ENCODE measurements around the gene ASIC4. TPM values are rescaled to one million over a fixed set of nuclear protein-coding genes. Genes with fewer than 3 reads are reported as not detected.

The ASIC4 gene
- total and polyA plus RNA-seq, 2 of the 13 experiments (the other 11 are each of a cell fraction or from before 2014, with no cell fraction given), result 0.03 TPM; not detected in 1

DNA sequence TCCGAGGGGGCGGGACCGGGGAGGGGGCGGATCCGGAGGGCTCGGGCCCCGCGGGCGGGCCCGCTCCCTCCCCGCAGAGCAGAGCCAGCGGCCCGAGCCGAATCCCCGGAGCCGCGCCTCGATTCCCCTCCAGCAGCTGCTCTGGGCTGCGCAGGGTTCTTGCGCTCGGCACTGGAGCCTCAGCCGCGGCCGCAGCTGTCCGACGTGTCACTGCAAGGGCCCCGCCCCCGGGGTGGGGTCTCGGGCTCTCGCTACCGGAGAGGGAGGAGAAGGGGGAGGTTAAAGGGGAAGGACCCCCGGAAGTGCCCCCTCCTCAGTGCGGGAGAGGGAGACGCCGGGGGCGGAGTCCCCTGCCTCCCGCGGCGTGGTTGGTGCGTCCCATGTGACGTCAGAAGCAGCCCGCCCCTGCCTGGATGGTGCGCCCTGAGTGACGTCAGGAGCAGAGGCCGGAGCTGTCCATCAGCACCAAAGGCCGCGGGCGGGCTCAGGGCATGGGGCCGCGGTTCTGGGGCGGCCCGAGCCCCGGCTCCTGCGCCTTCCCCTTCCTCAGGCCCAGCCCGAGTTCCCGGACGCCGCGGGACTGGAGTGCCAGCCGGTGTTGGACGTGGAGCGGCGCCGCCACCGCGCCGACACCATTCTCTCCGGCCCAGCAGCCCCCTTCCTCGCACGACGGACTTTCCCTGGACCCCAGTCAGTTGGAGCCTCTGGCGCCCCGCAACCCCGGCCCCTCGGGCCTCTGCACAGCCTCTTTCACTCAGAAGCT, 29.5 kb downstream of the ASIC4 start, which contains the start of the genes CHPF and TMEM198 (continued):
- TF ChIP-seq ZNF20 (CRISPR knock-in tag; IDR thresholded peaks at IDR 0.05) (no peak), ZNF432 (CRISPR knock-in tag; IDR thresholded peaks at IDR 0.05; ENCODE audit: borderline replicate concordance) (no peak), NONO (IDR thresholded peaks at IDR 0.05) (no peak), NONO (CRISPR knock-in tag; conservative IDR thresholded peaks at IDR 0.05) (peak; percentile 75), THAP11 (CRISPR knock-in tag; IDR thresholded peaks at IDR 0.05) (peak; percentile 92), DNMT1 (CRISPR knock-in tag; IDR thresholded peaks at IDR 0.05) (peak; percentile 82), ZNF501 (CRISPR knock-in tag; IDR thresholded peaks at IDR 0.05) (peak; percentile 8; the same call in 1 of the 2 replicates), ZMAT3 (CRISPR knock-in tag; conservative IDR thresholded peaks at IDR 0.05) (peak; percentile 88), WIZ (CRISPR knock-in tag; IDR thresholded peaks at IDR 0.05) (peak; percentile 95; the same call in 1 of the 2 replicates), CCAR2 (optimal IDR thresholded peaks at IDR 0.05; ENCODE audit: low read depth, low read length) (peak; percentile 51), ZNF614 (CRISPR knock-in tag; IDR thresholded peaks at IDR 0.05; ENCODE audit: borderline replicate concordance) (peak; percentile 72; the same call in 1 of the 2 replicates), ZNF329 (CRISPR knock-in tag; IDR thresholded peaks at IDR 0.05; ENCODE audit: low read depth) (no peak), HMG20B (CRISPR knock-in tag; conservative IDR thresholded peaks at IDR 0.05) (no peak), ZNF879 (CRISPR knock-in tag; IDR thresholded peaks at IDR 0.05) (no peak; the same call in 1 of the 2 replicates)
- TF ChIP-seq, protein P1, sequence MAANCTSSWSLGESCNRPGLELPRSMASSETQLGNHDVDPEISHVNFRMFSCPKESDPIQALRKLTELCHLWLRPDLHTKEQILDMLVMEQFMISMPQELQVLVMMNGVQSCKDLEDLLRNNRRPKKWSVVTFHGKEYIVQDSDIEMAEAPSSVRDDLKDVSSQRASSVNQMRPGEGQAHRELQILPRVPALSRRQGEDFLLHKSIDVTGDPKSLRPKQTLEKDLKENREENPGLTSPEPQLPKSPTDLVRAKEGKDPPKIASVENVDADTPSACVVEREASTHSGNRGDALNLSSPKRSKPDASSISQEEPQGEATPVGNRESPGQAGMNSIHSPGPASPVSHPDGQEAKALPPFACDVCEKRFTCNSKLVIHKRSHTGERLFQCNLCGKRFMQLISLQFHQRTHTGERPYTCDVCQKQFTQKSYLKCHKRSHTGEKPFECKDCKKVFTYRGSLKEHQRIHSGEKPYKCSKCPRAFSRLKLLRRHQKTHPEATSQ (CRISPR knock-in tag; IDR thresholded peaks at IDR 0.05; ENCODE audit: borderline replicate concordance), result no peak; the same call in 1 of the 2 replicates
- TF ChIP-seq, protein P2, sequence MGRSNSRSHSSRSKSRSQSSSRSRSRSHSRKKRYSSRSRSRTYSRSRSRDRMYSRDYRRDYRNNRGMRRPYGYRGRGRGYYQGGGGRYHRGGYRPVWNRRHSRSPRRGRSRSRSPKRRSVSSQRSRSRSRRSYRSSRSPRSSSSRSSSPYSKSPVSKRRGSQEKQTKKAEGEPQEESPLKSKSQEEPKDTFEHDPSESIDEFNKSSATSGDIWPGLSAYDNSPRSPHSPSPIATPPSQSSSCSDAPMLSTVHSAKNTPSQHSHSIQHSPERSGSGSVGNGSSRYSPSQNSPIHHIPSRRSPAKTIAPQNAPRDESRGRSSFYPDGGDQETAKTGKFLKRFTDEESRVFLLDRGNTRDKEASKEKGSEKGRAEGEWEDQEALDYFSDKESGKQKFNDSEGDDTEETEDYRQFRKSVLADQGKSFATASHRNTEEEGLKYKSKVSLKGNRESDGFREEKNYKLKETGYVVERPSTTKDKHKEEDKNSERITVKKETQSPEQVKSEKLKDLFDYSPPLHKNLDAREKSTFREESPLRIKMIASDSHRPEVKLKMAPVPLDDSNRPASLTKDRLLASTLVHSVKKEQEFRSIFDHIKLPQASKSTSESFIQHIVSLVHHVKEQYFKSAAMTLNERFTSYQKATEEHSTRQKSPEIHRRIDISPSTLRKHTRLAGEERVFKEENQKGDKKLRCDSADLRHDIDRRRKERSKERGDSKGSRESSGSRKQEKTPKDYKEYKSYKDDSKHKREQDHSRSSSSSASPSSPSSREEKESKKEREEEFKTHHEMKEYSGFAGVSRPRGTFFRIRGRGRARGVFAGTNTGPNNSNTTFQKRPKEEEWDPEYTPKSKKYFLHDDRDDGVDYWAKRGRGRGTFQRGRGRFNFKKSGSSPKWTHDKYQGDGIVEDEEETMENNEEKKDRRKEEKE (IDR thresholded peaks at IDR 0.05), result no peak
- TF ChIP-seq, protein P3, sequence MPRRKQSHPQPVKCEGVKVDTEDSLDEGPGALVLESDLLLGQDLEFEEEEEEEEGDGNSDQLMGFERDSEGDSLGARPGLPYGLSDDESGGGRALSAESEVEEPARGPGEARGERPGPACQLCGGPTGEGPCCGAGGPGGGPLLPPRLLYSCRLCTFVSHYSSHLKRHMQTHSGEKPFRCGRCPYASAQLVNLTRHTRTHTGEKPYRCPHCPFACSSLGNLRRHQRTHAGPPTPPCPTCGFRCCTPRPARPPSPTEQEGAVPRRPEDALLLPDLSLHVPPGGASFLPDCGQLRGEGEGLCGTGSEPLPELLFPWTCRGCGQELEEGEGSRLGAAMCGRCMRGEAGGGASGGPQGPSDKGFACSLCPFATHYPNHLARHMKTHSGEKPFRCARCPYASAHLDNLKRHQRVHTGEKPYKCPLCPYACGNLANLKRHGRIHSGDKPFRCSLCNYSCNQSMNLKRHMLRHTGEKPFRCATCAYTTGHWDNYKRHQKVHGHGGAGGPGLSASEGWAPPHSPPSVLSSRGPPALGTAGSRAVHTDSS (CRISPR knock-in tag; conservative IDR thresholded peaks at IDR 0.05), result no peak
- TF ChIP-seq, protein P4, sequence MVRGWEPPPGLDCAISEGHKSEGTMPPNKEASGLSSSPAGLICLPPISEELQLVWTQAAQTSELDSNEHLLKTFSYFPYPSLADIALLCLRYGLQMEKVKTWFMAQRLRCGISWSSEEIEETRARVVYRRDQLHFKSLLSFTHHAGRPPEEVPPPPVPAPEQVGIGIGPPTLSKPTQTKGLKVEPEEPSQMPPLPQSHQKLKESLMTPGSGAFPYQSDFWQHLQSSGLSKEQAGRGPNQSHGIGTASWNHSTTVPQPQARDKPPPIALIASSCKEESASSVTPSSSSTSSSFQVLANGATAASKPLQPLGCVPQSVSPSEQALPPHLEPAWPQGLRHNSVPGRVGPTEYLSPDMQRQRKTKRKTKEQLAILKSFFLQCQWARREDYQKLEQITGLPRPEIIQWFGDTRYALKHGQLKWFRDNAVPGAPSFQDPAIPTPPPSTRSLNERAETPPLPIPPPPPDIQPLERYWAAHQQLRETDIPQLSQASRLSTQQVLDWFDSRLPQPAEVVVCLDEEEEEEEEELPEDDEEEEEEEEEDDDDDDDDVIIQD (CRISPR knock-in tag; IDR thresholded peaks at IDR 0.05; ENCODE audit: low read depth), result peak; percentile 42; the same call in 1 of the 2 replicates
- TF ChIP-seq, protein P5, sequence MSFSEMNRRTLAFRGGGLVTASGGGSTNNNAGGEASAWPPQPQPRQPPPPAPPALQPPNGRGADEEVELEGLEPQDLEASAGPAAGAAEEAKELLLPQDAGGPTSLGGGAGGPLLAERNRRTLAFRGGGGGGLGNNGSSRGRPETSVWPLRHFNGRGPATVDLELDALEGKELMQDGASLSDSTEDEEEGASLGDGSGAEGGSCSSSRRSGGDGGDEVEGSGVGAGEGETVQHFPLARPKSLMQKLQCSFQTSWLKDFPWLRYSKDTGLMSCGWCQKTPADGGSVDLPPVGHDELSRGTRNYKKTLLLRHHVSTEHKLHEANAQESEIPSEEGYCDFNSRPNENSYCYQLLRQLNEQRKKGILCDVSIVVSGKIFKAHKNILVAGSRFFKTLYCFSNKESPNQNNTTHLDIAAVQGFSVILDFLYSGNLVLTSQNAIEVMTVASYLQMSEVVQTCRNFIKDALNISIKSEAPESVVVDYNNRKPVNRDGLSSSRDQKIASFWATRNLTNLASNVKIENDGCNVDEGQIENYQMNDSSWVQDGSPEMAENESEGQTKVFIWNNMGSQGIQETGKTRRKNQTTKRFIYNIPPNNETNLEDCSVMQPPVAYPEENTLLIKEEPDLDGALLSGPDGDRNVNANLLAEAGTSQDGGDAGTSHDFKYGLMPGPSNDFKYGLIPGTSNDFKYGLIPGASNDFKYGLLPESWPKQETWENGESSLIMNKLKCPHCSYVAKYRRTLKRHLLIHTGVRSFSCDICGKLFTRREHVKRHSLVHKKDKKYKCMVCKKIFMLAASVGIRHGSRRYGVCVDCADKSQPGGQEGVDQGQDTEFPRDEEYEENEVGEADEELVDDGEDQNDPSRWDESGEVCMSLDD (CRISPR knock-in tag; IDR thresholded peaks at IDR 0.05; ENCODE audit: borderline replicate concordance), result peak; percentile 88

All from HepG2 (cell line).